ENCODE measurements around the gene MT1A. TPM values are rescaled to one million over a fixed set of nuclear protein-coding genes. Genes with fewer than 3 reads are reported as not detected.

The MT1A gene
- total RNA-seq, 1 experiment from 2014 or later, result not detected

DNA sequence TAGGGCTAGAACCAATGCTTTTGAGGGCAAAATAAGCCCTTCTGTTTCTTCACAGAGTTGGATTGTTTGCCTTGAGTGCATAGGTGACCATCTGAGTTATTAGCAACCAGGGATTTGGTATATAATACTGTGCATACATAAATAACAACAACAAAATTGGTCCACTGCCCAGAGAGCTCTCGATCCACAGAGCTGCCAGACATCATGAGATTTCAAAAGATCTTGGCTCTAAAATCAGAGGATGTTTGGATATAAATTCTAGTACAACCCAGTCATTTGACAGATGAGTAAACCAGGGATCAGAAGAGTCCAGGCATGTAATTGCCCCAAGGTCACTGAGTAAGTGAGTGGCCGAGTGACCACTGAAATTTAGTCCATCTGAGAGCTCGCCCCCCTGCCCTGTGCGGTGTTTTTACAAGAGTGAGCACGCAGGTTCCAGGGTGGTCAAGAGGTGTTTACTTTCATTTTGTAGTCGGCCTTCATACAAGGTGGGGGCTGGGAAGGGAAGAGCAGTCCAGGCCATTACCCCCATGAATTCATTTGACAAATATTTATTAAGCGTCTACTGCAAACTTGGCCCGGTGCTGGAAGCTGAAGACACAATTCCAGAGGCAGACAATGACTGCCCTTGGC, 31.9 kb upstream of the MT1A start:
- no peak for TF ChIP-seq EZH2 (IDR thresholded peaks at IDR 0.05; ENCODE audit: borderline replicate concordance, low read depth, low read length, poor library complexity, severe bottlenecking)
- TF ChIP-seq CTCF (conservative IDR thresholded peaks at IDR 0.05; ENCODE audit: low read depth, low read length), result no peak
- intact Hi-C loops (cut with micrococcal nuclease; ENCODE audit: unreplicated experiment), result loop anchor here (5.0 kb wide), 1 partner anchor 76 kb away; the partner anchor contains the start of gene MT1X
- no peaks in the 10 kb centered on the region for H3K36me3 ChIP-seq (ENCODE audit: insufficient read depth, low read length, poor library complexity, severe bottlenecking)
- H3K4me1 ChIP-seq (ENCODE audit: insufficient read depth, low read length, poor library complexity, severe bottlenecking), result peaks cover 34% of the 10 kb centered on the region
- POLR2A ChIA-PET (ENCODE audit: low non-redundant PET), result no interaction called here
- no peak overlapping the region for H3K4me3 ChIP-seq (ENCODE audit: low read depth, low read length, poor library complexity, severe bottlenecking)
- CTCF ChIA-PET, result interaction anchor here (1.0 kb wide), 1 partner anchor 37 kb away, joined by 3 read pairs; no protein-coding TSS in a partner anchor
- H3K9me3 ChIP-seq (ENCODE audit: low read depth, low read length, poor library complexity, severe bottlenecking), result no peaks in the 10 kb centered on the region
- no TSS peak for BruUV-seq (replicated peaks)
- no peaks in the 10 kb centered on the region for H3K27me3 ChIP-seq (replicated peaks; ENCODE audit: insufficient read depth, low read depth, low read length, poor library complexity)
- no peak for DNase-seq (ENCODE audit: low spot score)
- H3K27ac ChIP-seq (ENCODE audit: low read depth, low read length, poor library complexity, severe bottlenecking), result no peak overlapping the region

DNA sequence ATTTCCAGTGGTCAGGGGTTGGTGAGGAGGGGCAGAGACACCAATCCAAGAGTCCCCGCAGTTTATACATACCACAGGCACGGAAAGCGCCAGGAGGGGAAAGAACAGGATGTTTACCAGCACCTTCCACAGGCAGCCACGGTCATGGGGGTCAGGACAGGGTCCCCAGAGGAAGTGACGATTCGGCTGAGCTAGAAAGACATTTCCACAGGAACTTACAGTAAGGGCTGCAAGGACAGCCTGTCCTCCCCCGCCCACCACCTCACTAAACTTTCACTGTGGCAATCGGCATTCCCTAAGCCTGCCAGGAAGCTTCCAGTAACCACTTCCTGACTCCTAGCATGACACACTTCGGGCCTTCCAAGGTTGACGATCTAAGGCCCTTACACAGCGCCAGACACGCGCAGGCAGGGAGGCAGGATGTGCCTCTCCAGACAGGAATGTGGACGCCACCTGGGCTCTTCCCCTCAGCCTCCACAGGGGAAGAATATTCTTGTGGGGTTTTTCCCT, 31.3 kb upstream of the MT1A start:
- no peaks in the 10 kb centered on the region for H3K27me3 ChIP-seq (replicated peaks; ENCODE audit: insufficient read depth, low read depth, low read length, poor library complexity)
- no peaks in the 10 kb centered on the region for H3K9me3 ChIP-seq (ENCODE audit: low read depth, low read length, poor library complexity, severe bottlenecking)
- no TSS peak for BruUV-seq (replicated peaks)
- CTCF ChIA-PET, result interaction anchor here (0.6 kb wide), 1 partner anchor 15 kb away, joined by 3 read pairs; no protein-coding TSS in a partner anchor
- TF ChIP-seq CTCF (conservative IDR thresholded peaks at IDR 0.05; ENCODE audit: low read depth, low read length), result no peak
- no peak for TF ChIP-seq EZH2 (IDR thresholded peaks at IDR 0.05; ENCODE audit: borderline replicate concordance, low read depth, low read length, poor library complexity, severe bottlenecking)
- H3K36me3 ChIP-seq (ENCODE audit: insufficient read depth, low read length, poor library complexity, severe bottlenecking), result no peaks in the 10 kb centered on the region
- no peak for DNase-seq (ENCODE audit: low spot score)
- no peak overlapping the region for H3K4me3 ChIP-seq (ENCODE audit: low read depth, low read length, poor library complexity, severe bottlenecking)
- POLR2A ChIA-PET (ENCODE audit: low non-redundant PET), result no interaction called here
- intact Hi-C loops (cut with micrococcal nuclease; ENCODE audit: unreplicated experiment), result loop anchor here (5.0 kb wide), 1 partner anchor 75 kb away; the partner anchor contains the start of gene MT1X
- peaks cover 34% of the 10 kb centered on the region for H3K4me1 ChIP-seq (ENCODE audit: insufficient read depth, low read length, poor library complexity, severe bottlenecking)
- peak overlapping the region; percentile 72 for H3K27ac ChIP-seq (ENCODE audit: low read depth, low read length, poor library complexity, severe bottlenecking)

- BruUV-seq (replicated peaks), result TSS peak; percentile 82
- H3K36me3 ChIP-seq (ENCODE audit: insufficient read depth, low read length, poor library complexity, severe bottlenecking), result no peaks in the 10 kb centered on the region
- intact Hi-C loops (cut with micrococcal nuclease; ENCODE audit: unreplicated experiment), result loop anchor here (5.0 kb wide), 1 partner anchor 75 kb away; the partner anchor contains the start of gene MT1X
- H3K4me3 ChIP-seq (ENCODE audit: low read depth, low read length, poor library complexity, severe bottlenecking), result no peak overlapping the region
- CTCF ChIA-PET, result interaction anchor here (0.6 kb wide), 1 partner anchor 15 kb away, joined by 3 read pairs; no protein-coding TSS in a partner anchor
- POLR2A ChIA-PET (ENCODE audit: low non-redundant PET), result no interaction called here
- peaks cover 34% of the 10 kb centered on the region for H3K4me1 ChIP-seq (ENCODE audit: insufficient read depth, low read length, poor library complexity, severe bottlenecking)
- no peak for DNase-seq (ENCODE audit: low spot score)
- no peak for TF ChIP-seq CTCF (conservative IDR thresholded peaks at IDR 0.05; ENCODE audit: low read depth, low read length)
- no peak for TF ChIP-seq EZH2 (IDR thresholded peaks at IDR 0.05; ENCODE audit: borderline replicate concordance, low read depth, low read length, poor library complexity, severe bottlenecking)
- H3K27me3 ChIP-seq (replicated peaks; ENCODE audit: insufficient read depth, low read depth, low read length, poor library complexity), result no peaks in the 10 kb centered on the region
- H3K9me3 ChIP-seq (ENCODE audit: low read depth, low read length, poor library complexity, severe bottlenecking), result no peaks in the 10 kb centered on the region
- peak overlapping the region; percentile 72 for H3K27ac ChIP-seq (ENCODE audit: low read depth, low read length, poor library complexity, severe bottlenecking)
Observed at GRCh38 chr16:56607675-56608042, 30.8 kb upstream of the MT1A start.
